GM20000 (cell line): Measurements from ENCODE around the gene TMEM63B.

Source experiments
- DNase-seq: peaks from one replicate; pipeline ENCODE4 v3.0.0; 2012; ENCODE audit warnings: low spot score
- CTCF ChIP-seq: IDR thresholded peaks from 2 replicates; pipeline ENCODE4 v1.5.1; 2012; ENCODE audit warnings: mild to moderate bottlenecking, control low read depth; ENCODE audit errors: extremely low read depth, missing control alignments

Gene TMEM63B

GRCh38 chr6:44115866-44116265 is 11.5 kb upstream of the TMEM63B start:
- TF ChIP-seq CTCF = no peak
- no peak for DNase-seq

- DNase-seq = no peak
- no peak for TF ChIP-seq CTCF
Observed at GRCh38 chr6:44116641-44117382, 10.5 kb upstream of the TMEM63B start.

GRCh38 chr6:44117397-44118128 is 9.8 kb upstream of the TMEM63B start:
- TF ChIP-seq CTCF = no peak

GRCh38 chr6:44119704-44120262 is 7.6 kb upstream of the TMEM63B start:
- no peak for TF ChIP-seq CTCF
- no peak for DNase-seq

More at GRCh38 chr6:44117397-44118128, 9.8 kb upstream of the TMEM63B start:
- DNase-seq = no peak

- no peak for DNase-seq
- TF ChIP-seq CTCF = no peak
Observed at GRCh38 chr6:44120692-44121443, 6.5 kb upstream of the TMEM63B start.

GRCh38 chr6:44122801-44123200 is 4.6 kb upstream of the TMEM63B start:
- DNase-seq = no peak
- TF ChIP-seq CTCF = no peak

- no peak for TF ChIP-seq CTCF
- DNase-seq = no peak
Observed at GRCh38 chr6:44123544-44123943, 3.8 kb upstream of the TMEM63B start.
